K562 (cell line): ENCODE measurements around the gene DNAH10. TPM values are rescaled to one million over a fixed set of nuclear protein-coding genes. Genes with fewer than 3 reads are reported as not detected.

Experiments used
- ATAC-seq: fragments of 200-7000 bp; cut with Tn5 transposase; 3 replicates; pipeline ENCODE4 v1.9.1; 2020; ENCODE audit warnings: moderate library complexity
- BruUV-seq: library from RNA; stranded (reverse); fragments of 400-500 nt; replicated peaks from 2 replicates; lab custom pipeline; 2021; lab: Mats Ljungman, UMichigan
- CTCF ChIA-PET: fragments of 300-600 bp; formaldehyde crosslinking; extraction: SDS; loops from one replicate; lab custom pipeline; 2021; ENCODE audit warnings: low intra/inter-chr PET ratio; lab: Yijun Ruan, JAX
- POLR2A ChIA-PET: fragments of 300-600, 350-650 bp; sonication (Branson Sonifier 250); formaldehyde crosslinking; extraction: SDS; loops from one replicate; lab custom pipeline; 2021; ENCODE audit warnings: antibody characterized with exemption, inconsistent platforms; lab: Yijun Ruan, JAX
- DNase-seq, 4 experiments: peaks; one replicate each; pipeline versions ENCODE4 v3.0.0 to v3.0.0-alpha.2; 2011 to 2018; ENCODE audit warnings: low spot score in 3 of 4, mixed read lengths in 3 of 4; ENCODE audit errors: extremely low read depth in 1 of 4
- FAIRE-seq: peaks from 2 replicates; lab custom pipeline; 2011; peaks lifted over from hg19 to GRCh38; lab: Jason Lieb, UNC
- H2AFZ ChIP-seq: 2 replicates; pipeline ENCODE4 v1.6.0; 2011; ENCODE audit warnings: low read depth, low read length, control low read depth, inconsistent platforms
- H3K27ac ChIP-seq: fragments of 200-600 bp; 3 replicates; pipeline ENCODE4 v1.8.0; 2011; ENCODE audit warnings: low read depth, mild to moderate bottlenecking, control low read depth, inconsistent platforms, low read length, moderate library complexity, mixed read lengths; ENCODE audit errors: extremely low read depth
- H3K27me3 ChIP-seq, 2 experiments: fragments of 300-600 bp in 1 of 2; 2 replicates in 1 of 2; 3 replicates in 1 of 2; pipeline versions ENCODE4 v1.6.0 to v1.8.0; 2011; ENCODE audit warnings: inconsistent platforms in 2 of 2, low read length in 2 of 2, mild to moderate bottlenecking in 1 of 2, mixed read lengths in 1 of 2, moderate library complexity in 1 of 2; ENCODE audit not compliant: control insufficient read depth in 2 of 2, insufficient read depth in 2 of 2
- H3K36me3 ChIP-seq: fragments of 300-600 bp; 3 replicates; pipeline ENCODE4 v1.8.0; 2011; ENCODE audit warnings: mild to moderate bottlenecking, low read length, inconsistent platforms; ENCODE audit not compliant: control insufficient read depth, insufficient read depth
- H3K4me1 ChIP-seq, 2 experiments: fragments of 200-600 bp in 1 of 2; replicated peaks in 1 of 2; 2 replicates in 1 of 2; 3 replicates in 1 of 2; pipeline versions ENCODE4 v1.5.1 to v1.8.0; 2011; ENCODE audit warnings: inconsistent platforms in 2 of 2, low read length in 2 of 2, mild to moderate bottlenecking in 1 of 2, mixed read lengths in 1 of 2, moderate library complexity in 1 of 2; ENCODE audit not compliant: control insufficient read depth in 2 of 2, insufficient read depth in 2 of 2
- H3K4me2 ChIP-seq: 2 replicates; pipeline ENCODE4 v1.6.1; 2011; ENCODE audit warnings: low read length, control low read depth, inconsistent platforms, mixed read lengths; ENCODE audit not compliant: insufficient read depth
- H3K4me3 ChIP-seq: fragments of 200-600 bp; sonication (generic), shearing (Covaris generic); 2 replicates; pipeline ENCODE4 v1.5.1; 2016; ENCODE audit warnings: control low read depth, inconsistent platforms
- H3K79me2 ChIP-seq: fragments of 200-600 bp; 3 replicates; pipeline ENCODE4 v1.8.0; 2011; ENCODE audit warnings: low read length, inconsistent platforms; ENCODE audit not compliant: control insufficient read depth, insufficient read depth
- H3K9ac ChIP-seq, 2 experiments: 2 replicates each; pipeline versions ENCODE4 v1.6.0 to v1.6.1; 2011; ENCODE audit warnings: low read depth in 2 of 2, low read length in 2 of 2, control low read depth in 1 of 2, inconsistent platforms in 1 of 2, mild to moderate bottlenecking in 1 of 2, mixed read lengths in 1 of 2; ENCODE audit not compliant: insufficient read depth in 1 of 2
- H3K9me1 ChIP-seq: one replicate; pipeline ENCODE4 v1.6.0; 2011; ENCODE audit warnings: inconsistent platforms, mild to moderate bottlenecking, low read length, moderate library complexity; ENCODE audit not compliant: control insufficient read depth, insufficient read depth
- H3K9me3 ChIP-seq: replicated peaks from 2 replicates; pipeline ENCODE4 v1.5.1; 2011; ENCODE audit warnings: low read depth, low read length, inconsistent platforms; ENCODE audit not compliant: control insufficient read depth, insufficient read depth
- H4K20me1 ChIP-seq: replicated peaks from 2 replicates; pipeline ENCODE4 v1.6.1; 2011; ENCODE audit warnings: low read length, inconsistent platforms, mixed read lengths; ENCODE audit not compliant: control insufficient read depth, insufficient read depth
- EHMT2 ChIP-seq: fragments of 450-650 bp; IDR thresholded peaks from 2 replicates; pipeline ENCODE4 v1.6.1; 2018; ENCODE audit warnings: antibody characterized with exemption
- MTA3 ChIP-seq: fragments of 450-650 bp; formaldehyde crosslinking; IDR thresholded peaks from 2 replicates; pipeline ENCODE4 v1.6.1; 2017; ENCODE audit warnings: mild to moderate bottlenecking, borderline replicate concordance
- NFXL1 ChIP-seq: fragments of 450-650 bp; formaldehyde crosslinking; IDR thresholded peaks from 2 replicates; pipeline ENCODE4 v1.4.0; 2021; ENCODE audit warnings: mild to moderate bottlenecking
- PHB2 ChIP-seq: fragments of 450-650 bp; IDR thresholded peaks from 2 replicates; pipeline ENCODE4 v1.6.1; 2017; ENCODE audit warnings: low read depth
- SAP30 ChIP-seq: fragments of 200-600 bp; sonication (generic); IDR thresholded peaks from 2 replicates; pipeline ENCODE4 v1.6.1; 2012; ENCODE audit warnings: borderline replicate concordance, low read depth, mild to moderate bottlenecking, moderate library complexity, low read length, control low read depth, inconsistent platforms; ENCODE audit not compliant: insufficient read depth, poor library complexity, severe bottlenecking
- TSHZ1 ChIP-seq: fragments of 250-450 bp; sonication (Bioruptor Pico); IDR thresholded peaks from 2 replicates; pipeline ENCODE4 v1.4.0; 2020; ENCODE audit warnings: mild to moderate bottlenecking, moderate library complexity
- ZNF347 ChIP-seq: fragments of 450-650 bp; formaldehyde crosslinking; IDR thresholded peaks from 2 replicates; pipeline ENCODE4 v1.4.0; 2020; ENCODE audit warnings: low read depth, mild to moderate bottlenecking, moderate library complexity
- ZNF639 ChIP-seq, 2 experiments: fragments of 200-800 bp in 1 of 2; sonication (Bioruptor generic) in 1 of 2; sonication (generic) in 1 of 2; formaldehyde crosslinking in 1 of 2; IDR thresholded peaks in 1 of 2; conservative IDR thresholded peaks in 1 of 2; 2 replicates each; pipeline versions ENCODE4 v1.5.0 to v1.6.1; 2016 to 2020; ENCODE audit warnings: missing compliant biosample characterization in 1 of 2, missing genetic modification characterization in 1 of 2, missing genetic modification reagents in 1 of 2
- ZNF668 ChIP-seq: fragments of 250-450 bp; sonication (Bioruptor Pico); IDR thresholded peaks from 2 replicates; pipeline ENCODE4 v1.8.0; 2022; ENCODE audit warnings: mild to moderate bottlenecking, inconsistent platforms
- WGBS: fragments of 100-300 bp; shearing (Covaris generic); methylation state at CpG from one replicate; pipeline ENCODE4 v1.1.6; 2016; ENCODE audit warnings: low coverage, mixed read lengths; ENCODE audit not compliant: insufficient coverage; ENCODE audit errors: missing lambda C conversion rate; 5-methylcytosine and 5-hydroxymethylcytosine counted together
- in situ Hi-C: fragments of 300-500 bp; cut with MboI; formaldehyde crosslinking; loops from 4 replicates; pipeline ENCODE4 v1.15.0; 2018; ENCODE audit warnings: inconsistent platforms, mixed read lengths
- intact Hi-C: fragments of 100-400 bp; cut with micrococcal nuclease; formaldehyde crosslinking; loops from 2 replicates; pipeline ENCODE4 v1.14.2; 2022
- polyA plus RNA-seq, 8 experiments: library from polyadenylated mRNA; depleted of rRNA in 4 of 8; stranded (reverse) in 5 of 8; unstranded in 3 of 8; fragments of >200 nt; fragmentation: Nextera tagmentation in 2 of 8; fragmentation: Illumina TruSeq in 1 of 8; extraction: Ambion mirVana in 2 of 8; extraction: Trizol in 1 of 8; gene quantifications; 2 replicates each; pipeline versions ENCODE4 v1.2.1 to v1.2.3, GENCODE V29; 2011 to 2014; ENCODE audit warnings: inconsistent platforms in 1 of 8, missing spikeins in 1 of 8
- total RNA-seq, 7 experiments: library from RNA; depleted of rRNA in 6 of 7; stranded (reverse); fragments of >200 nt in 6 of 7; fragmentation: Illumina TruSeq in 2 of 7; extraction: Trizol in 2 of 7; gene quantifications; 2 replicates each; pipeline versions ENCODE4 v1.2.1 to v1.2.3, GENCODE V29; 2011 to 2021; ENCODE audit warnings: low replicate concordance in 1 of 7

Gene DNAH10
- total and polyA plus RNA-seq, 9 of the 15 experiments (the other 6 are each of a cell fraction or from before 2014, with no cell fraction given), result 0.01 to 0.06 (median 0.04) TPM; not detected in 1

GRCh38 chr12:123750159-123750656 lies 11.9 kb upstream of the DNAH10 start (continued):
- TF ChIP-seq ZNF347 (CRISPR knock-in tag) (no peak), NFXL1 (CRISPR knock-in tag) (no peak), TSHZ1 (CRISPR knock-in tag) (no peak), PHB2 (no peak)

- Histone ChIP-seq H3K36me3 (peaks cover 81% of the 10 kb centered on the region; the same call in 2 of the 3 replicates), H3K79me2 (no peaks in the 10 kb centered on the region), H3K4me2 (no peak overlapping the region), H4K20me1 (no peaks in the 10 kb centered on the region), H3K9me3 (no peaks in the 10 kb centered on the region), H3K27me3 (no peaks in the 10 kb centered on the region), H3K27ac (no peak overlapping the region), H2AFZ (no peak overlapping the region), H3K9ac (no peak overlapping the region), H3K9me1 (no peaks in the 10 kb centered on the region), H3K4me1 (no peaks in the 10 kb centered on the region), H3K4me3 (no peak overlapping the region)
- WGBS, result 78% methylated on average over 3 of the region's 3 CpGs
- no peak for FAIRE-seq
- ATAC-seq, result no peak
- no TSS peak for BruUV-seq
- no peak for DNase-seq
- intact Hi-C loops (no loop called here), in situ Hi-C loops (no loop called here)
- ChIA-PET CTCF (no interaction called here), POLR2A (no interaction called here)
- TF ChIP-seq EHMT2 (no peak), MTA3 (no peak), SAP30 (no peak), ZNF668 (no peak), ZNF639 (CRISPR knock-in tag; conservative IDR thresholded peaks at IDR 0.05 in 1 of 2, IDR thresholded peaks at IDR 0.05 in 1 of 2) (no peak), PHB2 (no peak)
Measured at GRCh38 chr12:123752046-123752445, 10.1 kb upstream of the DNAH10 start.
